Measurements from ENCODE around the gene SSR2. TPM values are rescaled to one million over a fixed set of nuclear protein-coding genes. Genes with fewer than 3 reads are reported as not detected.

Gene SSR2
- total RNA-seq, 2 experiments from 2014 or later, result 141 to 142 TPM

DNA sequence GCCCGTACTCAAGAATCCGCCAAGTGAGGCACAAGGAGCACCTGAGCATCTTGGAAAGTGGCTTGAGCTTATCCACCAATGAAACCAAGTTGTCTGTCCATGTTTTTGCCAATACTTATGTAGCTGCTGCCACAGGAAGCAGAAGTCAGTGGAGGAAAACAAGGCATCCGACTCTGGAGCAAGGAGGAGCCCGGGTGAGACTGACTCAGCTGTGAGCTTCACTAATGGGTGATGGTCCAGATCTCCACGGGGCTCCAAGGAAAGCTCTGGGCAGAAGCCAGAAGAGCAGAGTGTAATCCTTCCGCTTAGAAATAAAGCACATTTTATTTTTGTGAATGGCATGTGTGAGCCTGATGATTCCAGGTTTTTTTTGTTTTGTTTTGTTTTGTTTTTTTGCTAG is 12.3 kb upstream of the SSR2 start:
- no peak for DNase-seq
- H3K4me1 Mint-ChIP-seq (ENCODE audit: low read depth), result no peaks in the 10 kb centered on the region
- H3K9me3 Mint-ChIP-seq, result no peaks in the 10 kb centered on the region
- H3K27me3 Mint-ChIP-seq (ENCODE audit: low read depth), result no peaks in the 10 kb centered on the region
- no peak overlapping the region for H3K4me3 Mint-ChIP-seq
- intact Hi-C loops (cut with micrococcal nuclease), result no loop called here
- CTCF ChIA-PET, result interaction anchor here (0.8 kb wide), 1 partner anchor 99 kb away, joined by 4 read pairs; no protein-coding TSS in a partner anchor
- peaks cover under 1% of the 10 kb centered on the region for H3K36me3 Mint-ChIP-seq (ENCODE audit: low read depth)
- H3K27ac Mint-ChIP-seq, result no peak overlapping the region

DNA sequence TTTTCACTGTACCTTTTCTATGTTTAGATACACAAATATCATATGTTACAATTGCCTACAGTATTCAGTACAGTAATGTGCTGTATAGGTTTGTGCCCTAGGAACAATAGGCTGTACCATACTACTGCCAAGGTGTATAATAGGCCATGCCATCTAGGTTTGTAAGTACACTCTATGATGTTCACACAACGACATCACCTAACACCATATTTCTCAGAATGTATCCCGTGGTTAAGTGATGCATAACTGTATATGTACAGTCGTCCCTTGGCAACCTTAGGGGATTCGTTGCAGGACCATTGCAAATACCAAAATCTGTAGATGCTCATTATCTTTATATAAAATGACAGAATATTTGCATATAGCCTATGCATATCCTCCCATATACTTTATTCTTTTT is 5.8 kb upstream of the SSR2 start:
- intact Hi-C loops (cut with micrococcal nuclease), result loop anchor here (1.0 kb wide), 1 partner anchor 40 kb away; no protein-coding TSS in a partner anchor
- Mint-ChIP-seq H3K4me3 (no peak overlapping the region), H3K27ac (no peak overlapping the region), H3K9me3 (no peaks in the 10 kb centered on the region), H3K36me3 (ENCODE audit: low read depth) (no peaks in the 10 kb centered on the region), H3K4me1 (ENCODE audit: low read depth) (peaks cover 4% of the 10 kb centered on the region), H3K27me3 (ENCODE audit: low read depth) (no peaks in the 10 kb centered on the region)
- no peak for DNase-seq
- CTCF ChIA-PET, result interaction anchor here (1.2 to 2.5 kb wide), 2 partner anchors 33 to 39 kb away, joined by 4 to 13 read pairs; no protein-coding TSS in a partner anchor

DNA sequence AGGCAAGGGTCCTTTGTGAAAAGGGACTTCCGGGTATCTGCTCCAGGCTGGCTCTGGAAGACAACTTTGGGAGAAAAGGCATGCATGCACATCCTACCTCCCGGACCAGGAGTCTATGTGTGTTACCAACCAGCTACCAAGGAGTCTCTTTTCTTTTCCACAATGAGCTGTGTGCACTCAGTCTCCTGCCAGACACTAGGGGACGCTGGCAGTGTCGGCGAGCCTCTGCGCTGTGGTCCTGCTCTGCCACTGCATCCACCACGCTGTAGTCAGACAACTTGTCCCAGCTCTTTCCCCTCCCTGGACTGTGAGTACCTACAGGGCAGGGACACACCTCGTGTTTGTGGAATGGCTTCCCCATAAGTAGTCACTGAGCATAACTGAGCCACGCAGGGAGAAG is 5.1 kb upstream of the SSR2 start:
- H3K9me3 Mint-ChIP-seq, result no peaks in the 10 kb centered on the region
- H3K36me3 Mint-ChIP-seq (ENCODE audit: low read depth), result no peaks in the 10 kb centered on the region
- peaks cover 7% of the 10 kb centered on the region for H3K4me1 Mint-ChIP-seq (ENCODE audit: low read depth)
- intact Hi-C loops (cut with micrococcal nuclease), result loop anchor here (1.0 kb wide), 1 partner anchor 40 kb away; no protein-coding TSS in a partner anchor
- peak; percentile 59 for DNase-seq
- no peak overlapping the region for H3K4me3 Mint-ChIP-seq
- CTCF ChIA-PET, result interaction anchor here (0.6 to 2.5 kb wide), 4 partner anchors 10 to 255 kb away, joined by 3 to 13 read pairs (median 4); no protein-coding TSS in a partner anchor
- no peaks in the 10 kb centered on the region for H3K27me3 Mint-ChIP-seq (ENCODE audit: low read depth)
- no peak overlapping the region for H3K27ac Mint-ChIP-seq

DNA sequence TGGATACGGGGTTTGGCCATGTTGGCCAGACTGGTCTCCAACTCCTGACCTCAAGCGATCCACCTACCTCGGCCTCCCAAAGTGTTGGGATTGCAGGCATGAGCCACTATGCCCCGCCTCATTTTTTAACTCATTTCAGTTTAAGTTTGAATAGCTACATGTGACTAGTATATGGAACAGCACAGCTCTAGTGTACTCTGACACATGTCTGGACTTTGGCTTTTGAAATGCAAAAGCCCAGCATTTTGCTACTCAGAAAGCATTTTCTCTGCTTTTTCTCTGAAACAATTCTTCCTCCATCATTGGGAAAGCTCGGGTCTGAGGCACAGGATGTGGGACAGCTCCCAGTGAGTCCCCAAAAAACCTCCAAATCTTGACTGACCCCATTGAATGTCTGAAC is 4.0 kb upstream of the SSR2 start:
- Mint-ChIP-seq H3K4me3 (no peak overlapping the region), H3K4me1 (ENCODE audit: low read depth) (peaks cover 15% of the 10 kb centered on the region), H3K9me3 (no peaks in the 10 kb centered on the region), H3K36me3 (ENCODE audit: low read depth) (peaks cover 6% of the 10 kb centered on the region), H3K27me3 (ENCODE audit: low read depth) (no peaks in the 10 kb centered on the region), H3K27ac (no peak overlapping the region)
- intact Hi-C loops (cut with micrococcal nuclease), result loop anchor here (5.0 kb wide), 1 partner anchor 312 kb away; the partner anchor contains the start of genes CCT3 and TSACC
- CTCF ChIA-PET, result interaction anchor here (2.5 kb wide), 1 partner anchor 41 kb away, joined by 13 read pairs; no protein-coding TSS in a partner anchor
- no peak for DNase-seq

DNA sequence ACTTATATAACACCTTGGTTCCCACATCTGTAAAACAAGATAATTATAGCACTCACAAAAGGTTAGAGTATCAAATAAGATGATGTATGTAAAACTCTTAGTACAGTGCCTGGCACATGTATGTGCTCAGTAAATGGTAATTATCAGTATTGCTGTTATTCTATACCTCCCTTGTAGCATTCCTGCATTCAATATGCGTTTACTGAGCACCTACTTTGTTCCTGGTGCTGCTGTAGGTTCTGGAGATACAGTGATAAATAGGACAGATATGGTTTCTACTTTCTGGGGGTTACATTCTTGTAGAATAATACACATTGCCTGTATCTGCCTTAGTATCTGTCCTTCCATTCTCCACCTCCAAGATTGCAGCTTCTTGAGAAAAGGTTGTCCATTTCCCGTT is 1.2 kb upstream of the SSR2 start:
- Mint-ChIP-seq H3K36me3 (ENCODE audit: low read depth) (peaks cover 21% of the 10 kb centered on the region), H3K9me3 (no peaks in the 10 kb centered on the region), H3K27me3 (ENCODE audit: low read depth) (no peaks in the 10 kb centered on the region), H3K27ac (no peak overlapping the region), H3K4me1 (ENCODE audit: low read depth) (peaks cover 28% of the 10 kb centered on the region), H3K4me3 (no peak overlapping the region)
- DNase-seq, result no peak
- intact Hi-C loops (cut with micrococcal nuclease), result loop anchor here (1.0 to 5.0 kb wide), 4 partner anchors 32 to 760 kb away; partner anchors contain the start of genes CCT3, LAMTOR2, SCAMP3 and TSACC
- CTCF ChIA-PET, result interaction anchor here (0.8 to 1.2 kb wide), 3 partner anchors 31 to 828 kb away, joined by 3 read pairs; no protein-coding TSS in a partner anchor

DNA sequence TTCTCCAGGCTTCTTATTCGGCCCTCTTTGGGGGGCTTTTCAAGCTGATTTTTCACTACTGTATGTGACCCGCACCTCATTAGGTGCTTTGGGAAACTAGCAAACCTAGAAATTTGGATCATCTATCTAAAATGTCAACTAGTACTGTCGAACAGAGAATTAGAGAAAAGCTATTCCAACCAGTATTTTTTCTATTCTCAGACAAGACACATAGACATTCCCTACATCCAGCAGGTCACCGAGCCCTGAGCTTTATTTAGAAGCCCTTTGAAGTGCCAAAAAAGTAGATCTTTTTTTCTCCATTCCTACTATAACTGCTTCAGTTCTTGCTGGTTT is 310 bp upstream of the SSR2 start:
- Mint-ChIP-seq H3K4me1 (ENCODE audit: low read depth) (peaks cover 28% of the 10 kb centered on the region), H3K27me3 (ENCODE audit: low read depth) (no peaks in the 10 kb centered on the region), H3K9me3 (no peaks in the 10 kb centered on the region), H3K36me3 (ENCODE audit: low read depth) (peaks cover 25% of the 10 kb centered on the region), H3K4me3 (peak overlapping the region; percentile 84), H3K27ac (peak overlapping the region; percentile 91)
- DNase-seq, result no peak
- CTCF ChIA-PET, result interaction anchor here (1.3 kb wide), 1 partner anchor 43 kb away, joined by 4 read pairs; no protein-coding TSS in a partner anchor
- intact Hi-C loops (cut with micrococcal nuclease), result loop anchor here (1.0 to 5.0 kb wide), 4 partner anchors 33 to 759 kb away; partner anchors contain the start of genes CCT3, LAMTOR2, SCAMP3 and TSACC

DNA sequence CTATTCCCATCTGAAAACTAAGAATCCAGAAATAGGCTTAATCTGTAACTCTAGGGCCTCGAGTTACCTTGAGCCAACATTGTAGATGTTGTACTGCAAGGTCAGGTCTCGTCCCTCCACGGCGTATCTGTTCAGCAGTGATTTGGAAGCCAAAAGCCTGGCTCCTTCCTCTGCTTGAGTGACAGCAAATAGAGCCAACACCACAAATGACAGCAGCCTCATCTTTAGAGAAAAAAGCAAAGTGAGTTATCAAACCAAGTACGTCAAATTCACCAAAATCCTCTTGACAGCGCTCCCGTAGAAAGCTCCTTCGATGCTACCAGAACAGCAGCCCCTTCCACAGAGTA is 832 bp downstream of the SSR2 start:
- peaks cover 25% of the 10 kb centered on the region for H3K36me3 Mint-ChIP-seq (ENCODE audit: low read depth)
- H3K4me1 Mint-ChIP-seq (ENCODE audit: low read depth), result peaks cover 28% of the 10 kb centered on the region
- H3K9me3 Mint-ChIP-seq, result no peaks in the 10 kb centered on the region
- H3K4me3 Mint-ChIP-seq, result peak overlapping the region; percentile 84
- no peaks in the 10 kb centered on the region for H3K27me3 Mint-ChIP-seq (ENCODE audit: low read depth)
- intact Hi-C loops (cut with micrococcal nuclease), result loop anchor here (5.0 kb wide), 1 partner anchor 317 kb away; the partner anchor contains the start of genes CCT3 and TSACC
- H3K27ac Mint-ChIP-seq, result peak overlapping the region; percentile 91
- CTCF ChIA-PET, result interaction anchor here (0.7 kb wide), 1 partner anchor 957 kb away, joined by 3 read pairs; no protein-coding TSS in a partner anchor
- no peak for DNase-seq

DNA sequence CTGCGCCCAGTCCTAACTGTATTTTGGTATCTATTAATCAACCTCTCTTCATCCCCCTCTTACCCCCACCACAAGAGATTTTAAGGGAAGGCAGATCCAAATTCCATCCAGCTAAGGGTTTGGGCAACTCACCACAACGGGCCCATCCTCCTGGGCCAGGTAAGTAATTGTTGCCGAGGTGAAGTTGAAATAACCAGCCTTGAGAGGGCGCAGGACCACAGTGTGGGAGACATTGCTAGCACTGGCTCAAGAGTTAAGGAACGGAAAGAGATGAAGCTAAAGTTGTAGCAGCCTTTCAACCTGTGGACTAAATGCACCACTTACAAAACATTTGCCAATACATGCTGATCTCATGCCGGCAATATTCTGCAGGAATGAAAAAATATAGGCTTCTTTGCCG is 5.9 kb downstream of the SSR2 start:
- DNase-seq, result no peak
- Mint-ChIP-seq H3K4me3 (no peak overlapping the region), H3K27me3 (ENCODE audit: low read depth) (no peaks in the 10 kb centered on the region), H3K36me3 (ENCODE audit: low read depth) (peaks cover 49% of the 10 kb centered on the region), H3K9me3 (no peaks in the 10 kb centered on the region), H3K4me1 (ENCODE audit: low read depth) (peaks cover 13% of the 10 kb centered on the region), H3K27ac (no peak overlapping the region)
- intact Hi-C loops (cut with micrococcal nuclease), result no loop called here
- CTCF ChIA-PET, result interaction anchor here (0.6 kb wide), 1 partner anchor 93 kb away, joined by 5 read pairs; no protein-coding TSS in a partner anchor

DNA sequence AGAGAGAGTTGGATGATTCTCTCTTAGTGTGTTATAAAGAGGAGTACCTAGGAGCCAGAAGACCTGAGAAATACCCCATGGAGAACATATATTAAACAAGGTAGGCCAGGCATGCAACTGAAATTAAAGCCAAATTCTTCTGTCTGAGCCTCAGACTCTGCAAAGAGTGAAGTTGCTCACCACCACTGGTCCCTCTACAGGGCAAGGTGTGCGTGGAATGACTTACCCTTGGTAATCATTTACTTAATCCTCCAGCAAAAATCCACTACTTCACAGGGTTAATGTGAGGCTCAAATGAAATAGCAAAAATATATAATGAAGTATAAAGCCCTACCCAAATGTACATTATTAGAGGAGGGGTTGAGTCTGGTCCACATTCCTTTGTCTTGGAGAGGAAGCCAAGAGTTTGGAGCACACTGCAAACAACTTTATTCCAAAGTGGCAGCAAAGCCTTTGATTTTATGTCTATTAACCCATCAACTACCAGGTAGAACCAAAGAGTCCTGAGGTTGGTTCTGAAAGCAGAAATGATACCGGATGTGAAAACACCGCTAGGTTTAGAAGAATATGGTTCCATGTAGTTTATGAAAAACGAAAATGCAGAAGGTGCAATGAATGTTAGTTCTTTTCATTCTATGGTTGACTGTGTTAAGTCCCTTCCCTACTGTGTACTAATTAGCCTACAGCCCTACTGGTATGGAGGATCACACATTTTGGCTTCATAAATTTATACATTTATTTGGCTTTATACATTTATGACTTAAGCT is 8.5 kb downstream of the SSR2 start:
- intact Hi-C loops (cut with micrococcal nuclease), result no loop called here
- Mint-ChIP-seq H3K4me3 (no peak overlapping the region), H3K9me3 (no peaks in the 10 kb centered on the region), H3K36me3 (ENCODE audit: low read depth) (peaks cover 46% of the 10 kb centered on the region), H3K4me1 (ENCODE audit: low read depth) (no peaks in the 10 kb centered on the region), H3K27me3 (ENCODE audit: low read depth) (no peaks in the 10 kb centered on the region), H3K27ac (no peak overlapping the region)
- CTCF ChIA-PET, result no interaction called here
- no peak for DNase-seq

DNA sequence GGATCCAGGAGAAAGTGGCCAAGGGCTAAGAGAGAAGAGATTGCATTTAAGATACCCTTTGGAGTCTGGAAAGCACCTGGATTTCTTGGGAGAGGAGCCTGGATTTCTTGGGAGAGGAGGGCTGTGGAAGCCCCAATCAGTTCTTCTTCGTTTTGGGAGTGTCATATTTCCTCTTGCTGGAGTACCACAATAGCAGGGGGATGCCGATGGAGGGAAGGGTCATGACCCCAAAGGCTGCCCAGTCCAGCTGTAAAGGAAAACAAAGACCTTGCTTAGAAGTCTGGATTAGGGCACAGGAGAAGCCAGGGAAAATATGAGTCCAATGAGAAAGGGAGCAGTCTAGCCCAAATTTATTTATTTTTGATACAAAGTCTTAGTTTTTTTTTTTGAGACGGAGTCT is 11.3 kb downstream of the SSR2 start:
- intact Hi-C loops (cut with micrococcal nuclease), result no loop called here
- H3K36me3 Mint-ChIP-seq (ENCODE audit: low read depth), result peaks cover 45% of the 10 kb centered on the region
- no peak overlapping the region for H3K4me3 Mint-ChIP-seq
- no peak overlapping the region for H3K27ac Mint-ChIP-seq
- H3K9me3 Mint-ChIP-seq, result no peaks in the 10 kb centered on the region
- no peaks in the 10 kb centered on the region for H3K27me3 Mint-ChIP-seq (ENCODE audit: low read depth)
- peaks cover 12% of the 10 kb centered on the region for H3K4me1 Mint-ChIP-seq (ENCODE audit: low read depth)
- no peak for DNase-seq
- CTCF ChIA-PET, result interaction anchor here (0.6 to 0.7 kb wide), 2 partner anchors 39 to 50 kb away, joined by 4 to 6 read pairs; no protein-coding TSS in a partner anchor

DNA sequence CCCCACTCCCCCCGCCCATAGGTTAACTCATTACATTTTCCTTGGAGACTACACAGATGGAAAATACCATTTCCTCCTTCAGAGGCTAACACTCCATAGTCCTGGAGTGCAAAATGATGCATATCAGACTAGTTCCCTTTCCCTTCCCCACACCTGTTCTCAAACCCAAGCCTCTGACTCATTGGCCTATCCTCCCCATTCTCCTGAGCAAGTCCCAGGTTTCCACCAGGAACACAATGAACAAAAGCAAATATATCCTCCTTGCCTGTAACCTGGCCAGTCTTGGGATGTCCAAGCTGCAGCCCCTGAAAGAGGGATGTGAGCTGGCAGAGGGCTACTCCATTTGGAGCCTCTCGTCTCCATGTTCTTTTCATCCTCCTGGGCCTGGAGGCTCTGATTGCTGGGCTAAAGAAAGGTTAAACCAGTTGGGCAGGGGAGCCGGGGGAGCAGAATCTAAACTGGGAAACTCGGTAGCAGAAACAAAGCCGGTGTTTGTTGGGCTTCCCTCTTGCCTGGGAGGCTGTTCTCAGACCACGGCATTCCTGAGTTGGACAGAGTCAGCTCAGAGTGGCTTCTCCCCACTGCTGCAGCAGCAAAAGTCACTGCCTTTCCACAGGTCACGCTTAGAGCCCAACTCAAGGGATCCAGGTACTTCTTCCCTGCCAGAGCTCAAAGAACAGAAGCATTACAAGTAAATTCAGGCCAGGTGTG is 13.9 kb downstream of the SSR2 start:
- Mint-ChIP-seq H3K4me3 (no peak overlapping the region), H3K4me1 (ENCODE audit: low read depth) (peaks cover 12% of the 10 kb centered on the region), H3K27me3 (ENCODE audit: low read depth) (no peaks in the 10 kb centered on the region), H3K9me3 (no peaks in the 10 kb centered on the region), H3K27ac (peak overlapping the region; percentile 10), H3K36me3 (ENCODE audit: low read depth) (peaks cover 33% of the 10 kb centered on the region)
- no peak for DNase-seq
- CTCF ChIA-PET, result interaction anchor here (0.6 to 1.0 kb wide), 2 partner anchors 9 to 85 kb away, joined by 4 read pairs; no protein-coding TSS in a partner anchor
- intact Hi-C loops (cut with micrococcal nuclease), result no loop called here

Measured in activated naive CD4-positive, alpha-beta T cell treated with anti-CD3 and anti-CD28 coated beads for 36 hours (primary cell).